ENCODE measurements around the gene ENO2.
A peak's percentile ranks its signal among the peaks of the same experiment; 100 is the strongest.

The ENO2 gene

DNA sequence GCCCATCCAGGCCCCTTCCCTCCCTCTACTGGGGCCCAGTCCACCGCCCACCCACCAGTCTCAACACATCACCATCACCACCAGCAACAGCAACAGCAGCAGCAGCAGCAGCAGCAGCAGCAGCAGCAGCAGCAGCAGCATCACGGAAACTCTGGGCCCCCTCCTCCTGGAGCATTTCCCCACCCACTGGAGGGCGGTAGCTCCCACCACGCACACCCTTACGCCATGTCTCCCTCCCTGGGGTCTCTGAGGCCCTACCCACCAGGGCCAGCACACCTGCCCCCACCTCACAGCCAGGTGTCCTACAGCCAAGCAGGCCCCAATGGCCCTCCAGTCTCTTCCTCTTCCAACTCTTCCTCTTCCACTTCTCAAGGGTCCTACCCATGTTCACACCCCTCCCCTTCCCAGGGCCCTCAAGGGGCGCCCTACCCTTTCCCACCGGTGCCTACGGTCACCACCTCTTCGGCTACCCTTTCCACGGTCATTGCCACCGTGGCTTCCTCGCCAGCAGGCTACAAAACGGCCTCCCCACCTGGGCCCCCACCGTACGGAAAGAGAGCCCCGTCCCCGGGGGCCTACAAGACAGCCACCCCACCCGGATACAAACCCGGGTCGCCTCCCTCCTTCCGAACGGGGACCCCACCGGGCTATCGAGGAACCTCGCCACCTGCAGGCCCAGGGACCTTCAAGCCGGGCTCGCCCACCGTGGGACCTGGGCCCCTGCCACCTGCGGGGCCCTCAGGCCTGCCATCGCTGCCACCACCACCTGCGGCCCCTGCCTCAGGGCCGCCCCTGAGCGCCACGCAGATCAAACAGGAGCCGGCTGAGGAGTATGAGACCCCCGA lies 22.5 kb downstream of the ENO2 start:
- DNase-seq = no peak

DNA sequence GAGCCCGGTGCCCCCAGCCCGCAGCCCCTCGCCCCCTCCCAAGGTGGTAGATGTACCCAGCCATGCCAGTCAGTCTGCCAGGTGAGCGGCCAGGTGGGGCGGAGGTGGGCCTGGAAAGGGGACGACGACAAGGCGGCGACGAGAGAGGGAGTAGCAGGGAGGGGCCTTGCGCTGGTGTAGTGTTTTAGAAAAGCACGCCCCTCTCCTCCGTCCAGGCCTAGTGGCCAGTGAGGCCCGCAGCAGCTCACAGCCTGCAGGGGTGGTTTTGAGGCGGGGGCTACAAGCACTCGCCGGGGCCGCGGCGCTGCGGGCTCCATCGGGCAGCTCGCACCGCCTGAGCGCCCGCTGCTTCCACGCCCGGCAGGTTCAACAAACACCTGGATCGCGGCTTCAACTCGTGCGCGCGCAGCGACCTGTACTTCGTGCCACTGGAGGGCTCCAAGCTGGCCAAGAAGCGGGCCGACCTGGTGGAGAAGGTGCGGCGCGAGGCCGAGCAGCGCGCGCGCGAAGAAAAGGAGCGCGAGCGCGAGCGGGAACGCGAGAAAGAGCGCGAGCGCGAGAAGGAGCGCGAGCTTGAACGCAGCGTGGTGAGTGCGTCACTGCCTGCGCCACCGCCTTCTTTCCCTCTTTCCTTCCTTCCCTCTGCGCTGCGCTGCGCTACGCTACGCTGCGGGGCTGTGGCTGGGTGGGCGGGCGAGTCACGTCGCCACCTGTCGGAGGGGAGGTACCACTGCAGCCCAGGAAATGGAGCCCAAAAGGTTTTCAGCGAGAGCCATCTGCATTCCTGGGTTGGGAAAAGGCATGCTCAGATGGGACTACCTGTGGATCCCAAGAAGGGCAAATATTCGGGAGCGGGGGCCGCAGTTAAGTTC lies 23.3 kb downstream of the ENO2 start:
- DNase-seq = peak; percentile 90

DNA sequence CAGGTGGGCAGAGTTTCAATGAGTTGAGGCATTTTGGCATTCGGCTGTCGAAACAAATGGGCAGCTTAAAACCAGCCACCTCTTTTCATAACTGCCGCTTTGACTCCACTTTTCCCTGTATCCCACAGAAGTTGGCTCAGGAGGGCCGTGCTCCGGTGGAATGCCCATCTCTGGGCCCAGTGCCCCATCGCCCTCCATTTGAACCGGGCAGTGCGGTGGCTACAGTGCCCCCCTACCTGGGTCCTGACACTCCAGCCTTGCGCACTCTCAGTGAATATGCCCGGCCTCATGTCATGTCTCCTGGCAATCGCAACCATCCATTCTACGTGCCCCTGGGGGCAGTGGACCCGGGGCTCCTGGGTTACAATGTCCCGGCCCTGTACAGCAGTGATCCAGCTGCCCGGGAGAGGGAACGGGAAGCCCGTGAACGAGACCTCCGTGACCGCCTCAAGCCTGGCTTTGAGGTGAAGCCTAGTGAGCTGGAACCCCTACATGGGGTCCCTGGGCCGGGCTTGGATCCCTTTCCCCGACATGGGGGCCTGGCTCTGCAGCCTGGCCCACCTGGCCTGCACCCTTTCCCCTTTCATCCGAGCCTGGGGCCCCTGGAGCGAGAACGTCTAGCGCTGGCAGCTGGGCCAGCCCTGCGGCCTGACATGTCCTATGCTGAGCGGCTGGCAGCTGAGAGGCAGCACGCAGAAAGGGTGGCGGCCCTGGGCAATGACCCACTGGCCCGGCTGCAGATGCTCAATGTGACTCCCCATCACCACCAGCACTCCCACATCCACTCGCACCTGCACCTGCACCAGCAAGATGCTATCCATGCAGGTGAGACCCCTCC lies 24.2 kb downstream of the ENO2 start:
- no peak for DNase-seq

DNA sequence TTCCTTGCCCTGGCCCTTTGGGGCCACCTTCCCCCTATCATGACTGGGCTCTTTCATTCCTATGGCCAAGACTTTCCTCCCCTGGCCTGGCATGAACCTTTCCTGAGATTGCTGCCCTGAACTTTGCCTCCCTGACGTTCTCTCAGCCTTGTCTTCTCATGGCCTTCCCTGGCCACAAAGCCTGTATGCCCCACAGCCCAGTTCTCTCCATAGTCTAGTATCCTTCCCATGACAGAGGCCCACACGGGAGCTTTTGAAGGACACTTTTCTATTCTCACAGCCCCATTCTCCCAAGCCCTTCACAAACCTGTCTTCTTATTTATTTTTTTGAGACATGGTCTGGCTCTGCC lies 24.8 kb downstream of the ENO2 start:
- DNase-seq = no peak

DNA sequence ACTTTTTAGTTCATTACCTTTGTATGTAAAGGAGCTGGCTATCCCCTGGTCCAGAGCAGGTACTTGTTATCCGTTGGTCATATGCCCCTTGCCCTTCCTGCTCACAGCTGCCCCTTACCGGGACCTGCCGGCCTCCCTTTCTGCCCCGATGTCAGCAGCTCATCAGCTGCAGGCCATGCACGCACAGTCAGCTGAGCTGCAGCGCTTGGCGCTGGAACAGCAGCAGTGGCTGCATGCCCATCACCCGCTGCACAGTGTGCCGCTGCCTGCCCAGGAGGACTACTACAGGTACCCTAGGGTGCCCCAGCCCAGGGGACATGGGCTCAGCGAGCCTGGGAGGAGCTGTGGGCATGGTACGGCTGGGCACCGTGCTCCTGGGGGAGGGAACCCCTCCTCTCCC lies 26.9 kb downstream of the ENO2 start:
- DNase-seq = no peak

DNA sequence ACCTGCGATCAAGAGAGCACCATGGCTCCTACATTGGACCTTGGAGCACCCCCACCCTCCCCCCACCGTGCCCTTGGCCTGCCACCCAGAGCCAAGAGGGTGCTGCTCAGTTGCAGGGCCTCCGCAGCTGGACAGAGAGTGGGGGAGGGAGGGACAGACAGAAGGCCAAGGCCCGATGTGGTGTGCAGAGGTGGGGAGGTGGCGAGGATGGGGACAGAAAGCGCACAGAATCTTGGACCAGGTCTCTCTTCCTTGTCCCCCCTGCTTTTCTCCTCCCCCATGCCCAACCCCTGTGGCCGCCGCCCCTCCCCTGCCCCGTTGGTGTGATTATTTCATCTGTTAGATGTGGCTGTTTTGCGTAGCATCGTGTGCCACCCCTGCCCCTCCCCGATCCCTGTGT lies 27.4 kb downstream of the ENO2 start:
- no peak for DNase-seq

DNA sequence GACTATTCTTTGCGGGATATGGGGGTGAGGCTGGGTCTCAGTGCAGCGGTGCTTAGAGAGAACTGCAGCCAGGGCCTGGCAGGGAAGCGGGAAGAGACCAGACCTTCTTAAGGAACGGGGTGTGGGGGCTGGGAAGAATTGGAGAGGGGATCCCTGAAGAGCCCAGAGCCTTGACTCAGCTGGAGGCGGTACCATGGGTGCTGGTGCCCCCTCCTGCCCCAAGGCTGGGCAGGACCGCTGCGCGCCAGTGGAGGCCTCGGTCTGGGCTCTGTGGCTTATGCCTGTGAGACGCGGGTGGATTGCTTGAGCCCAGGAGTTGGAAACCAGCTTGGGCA lies 27.9 kb downstream of the ENO2 start:
- DNase-seq = no peak

DNA sequence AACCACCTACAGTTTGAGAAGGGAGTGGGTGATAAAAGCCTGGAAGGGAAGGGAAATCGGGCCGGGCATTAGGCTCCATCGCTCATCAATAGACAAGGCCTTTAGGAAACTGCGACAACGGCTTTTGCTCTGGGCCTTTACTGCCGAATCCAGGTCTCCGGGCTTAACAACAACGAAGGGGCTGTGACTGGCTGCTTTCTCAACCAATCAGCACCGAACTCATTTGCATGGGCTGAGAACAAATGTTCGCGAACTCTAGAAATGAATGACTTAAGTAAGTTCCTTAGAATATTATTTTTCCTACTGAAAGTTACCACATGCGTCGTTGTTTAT lies 29.0 kb downstream of the ENO2 start:
- DNase-seq = peak; percentile 96

DNA sequence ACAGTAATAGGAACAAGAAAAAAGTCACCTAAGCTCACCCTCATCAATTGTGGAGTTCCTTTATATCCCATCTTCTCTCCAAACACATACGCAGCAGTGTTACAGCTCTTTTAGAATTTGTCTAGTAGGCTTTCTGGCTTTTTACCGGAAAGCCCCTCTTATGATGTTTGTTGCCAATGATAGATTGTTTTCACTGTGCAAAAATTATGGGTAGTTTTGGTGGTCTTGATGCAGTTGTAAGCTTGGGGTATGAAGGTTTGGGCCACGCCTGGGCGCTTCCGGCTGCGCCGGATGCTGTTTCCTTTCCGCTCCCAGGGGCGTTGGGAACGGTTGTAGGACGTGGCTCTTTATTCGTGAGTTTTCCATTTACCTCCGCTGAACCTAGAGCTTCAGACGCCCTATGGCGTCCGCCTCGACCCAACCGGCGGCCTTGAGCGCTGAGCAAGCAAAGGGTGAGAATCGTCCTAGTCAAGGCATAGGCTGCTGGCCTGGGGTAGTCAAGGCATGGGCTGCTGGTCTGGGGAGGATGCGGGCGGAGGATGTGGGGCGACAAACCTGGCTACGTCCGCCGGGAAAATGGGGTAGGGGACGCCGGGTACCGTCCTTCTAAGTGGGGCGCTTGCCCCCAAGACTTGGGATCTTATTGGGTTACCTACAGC lies 29.5 kb downstream of the ENO2 start, which contains the start of the genes C12orf57 and RNU7-1:
C12orf57 (plus strand) TSS at position 301 of the 659 bp plus-strand sequence; CDS start at position 401, 100 bp downstream.
RNU7-1 (plus strand) TSS at position 95 of the 659 bp plus-strand sequence.
- DNase-seq = peak; percentile 99

DNA sequence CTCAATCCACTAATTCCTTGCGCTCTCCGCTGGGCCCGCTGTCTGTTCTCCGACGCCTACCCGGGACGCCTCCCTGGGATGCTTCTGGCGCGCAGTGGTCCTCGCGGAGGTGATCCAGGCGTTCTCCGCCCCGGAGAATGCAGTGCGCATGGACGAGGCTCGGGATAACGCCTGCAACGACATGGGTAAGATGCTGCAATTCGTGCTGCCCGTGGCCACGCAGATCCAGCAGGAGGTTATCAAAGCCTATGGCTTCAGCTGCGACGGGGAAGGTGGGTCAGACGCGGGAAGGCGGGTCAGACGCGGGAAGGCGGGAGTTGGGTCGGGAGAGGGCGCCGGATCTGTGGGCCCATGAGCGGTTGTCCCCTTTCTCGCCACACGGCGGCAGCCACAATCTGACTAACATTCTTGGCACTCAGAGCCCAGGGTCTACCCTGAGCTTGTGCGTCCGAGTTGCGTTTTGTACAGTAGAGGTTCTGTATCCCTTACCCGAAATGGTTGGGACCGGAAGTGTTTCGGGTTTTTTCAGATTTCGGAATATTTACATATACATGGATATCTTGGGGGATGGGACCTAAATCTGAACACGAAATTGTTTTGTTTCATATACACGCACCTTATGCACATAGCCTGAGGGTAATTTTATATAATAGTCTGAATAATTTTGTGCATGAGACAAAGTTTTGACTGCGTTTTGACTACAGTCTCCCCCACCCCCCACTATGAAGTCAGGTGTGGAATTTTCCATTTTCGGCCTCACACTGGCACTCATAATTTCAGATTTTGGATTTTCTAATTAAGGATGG lies 30.2 kb downstream of the ENO2 start:
- peak; percentile 99 for DNase-seq

DNA sequence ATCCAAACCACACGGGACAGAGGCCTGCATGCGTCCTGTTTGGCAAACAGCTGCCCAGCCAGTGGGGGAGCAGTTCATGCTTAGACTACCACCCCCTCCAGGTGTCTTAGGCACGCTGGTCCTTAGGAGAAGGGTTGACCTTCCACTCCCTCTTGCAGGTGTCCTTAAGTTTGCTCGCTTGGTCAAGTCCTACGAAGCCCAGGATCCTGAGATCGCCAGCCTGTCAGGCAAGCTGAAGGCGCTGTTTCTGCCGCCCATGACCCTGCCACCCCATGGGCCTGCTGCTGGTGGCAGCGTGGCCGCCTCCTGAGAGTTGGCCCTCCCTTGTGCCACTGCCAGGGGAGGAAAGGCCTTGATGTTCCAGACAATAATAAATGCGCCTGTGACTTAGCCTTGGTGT lies 31.2 kb downstream of the ENO2 start:
- DNase-seq = no peak

DNA sequence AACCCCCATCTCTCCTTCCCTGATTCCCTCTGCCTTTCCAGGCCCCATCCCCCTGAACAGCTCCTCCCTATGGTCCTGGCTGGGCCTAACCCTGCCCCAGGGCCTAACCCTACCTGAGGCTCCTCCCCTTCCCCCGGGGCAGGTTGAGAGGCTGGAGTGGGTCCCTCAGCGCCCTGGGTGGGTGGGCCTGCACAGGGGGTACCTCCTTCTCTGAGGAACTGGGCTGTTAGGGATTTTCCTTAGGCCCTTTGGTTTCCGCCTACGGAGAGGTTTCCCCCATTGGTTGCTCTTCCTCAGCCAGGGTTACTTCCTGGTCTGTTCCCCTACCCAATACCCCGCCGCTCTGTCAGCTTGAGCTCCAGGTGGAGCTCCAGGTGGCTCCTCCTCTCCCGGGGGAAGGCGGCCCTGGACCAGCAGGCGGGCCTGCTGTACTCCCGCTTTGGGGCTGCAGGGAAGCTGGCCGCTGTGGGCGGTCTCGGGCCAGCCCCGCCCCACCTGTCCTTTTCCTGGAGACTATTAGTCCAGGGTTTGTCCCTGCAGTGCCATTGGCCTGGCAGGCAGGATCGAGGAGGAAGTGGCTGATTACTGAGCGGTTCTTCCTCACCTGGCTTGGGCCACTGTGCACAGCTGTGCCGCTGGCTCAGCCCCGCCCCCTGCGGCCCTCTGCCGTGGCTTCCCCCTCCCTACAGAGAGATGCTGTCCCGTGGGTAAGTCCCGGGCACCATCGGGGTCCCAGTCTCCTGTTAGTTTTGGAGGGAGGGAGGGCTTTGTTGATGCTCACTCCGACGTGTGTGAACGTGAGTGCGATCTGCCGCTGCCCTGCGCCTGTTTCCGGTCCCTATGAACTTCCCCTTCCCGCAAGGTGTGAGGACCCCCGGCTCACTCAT lies 31.9 kb downstream of the ENO2 start:
- no peak for DNase-seq

DNA sequence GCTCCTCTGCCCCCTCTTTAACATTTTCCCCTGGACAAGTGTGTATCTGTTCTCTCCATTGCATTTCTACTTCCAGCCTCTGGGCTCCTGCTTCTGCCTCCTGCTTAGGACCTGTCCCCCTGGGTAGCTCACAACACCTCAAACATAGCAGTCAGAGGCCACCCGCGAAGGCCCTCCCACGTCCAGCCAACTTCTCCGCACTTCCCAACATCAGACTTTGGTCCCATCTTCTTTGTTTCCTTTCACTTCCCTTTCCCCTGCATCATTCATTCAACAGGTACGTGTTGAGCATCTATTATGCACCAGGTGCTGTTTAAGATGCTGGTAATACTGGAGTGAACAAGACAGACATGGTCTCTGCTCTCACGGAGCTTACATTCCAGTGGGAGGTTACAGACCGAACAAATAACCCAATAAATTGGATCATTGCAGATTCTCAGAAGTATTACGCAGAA lies 32.6 kb downstream of the ENO2 start:
- no peak for DNase-seq

DNA sequence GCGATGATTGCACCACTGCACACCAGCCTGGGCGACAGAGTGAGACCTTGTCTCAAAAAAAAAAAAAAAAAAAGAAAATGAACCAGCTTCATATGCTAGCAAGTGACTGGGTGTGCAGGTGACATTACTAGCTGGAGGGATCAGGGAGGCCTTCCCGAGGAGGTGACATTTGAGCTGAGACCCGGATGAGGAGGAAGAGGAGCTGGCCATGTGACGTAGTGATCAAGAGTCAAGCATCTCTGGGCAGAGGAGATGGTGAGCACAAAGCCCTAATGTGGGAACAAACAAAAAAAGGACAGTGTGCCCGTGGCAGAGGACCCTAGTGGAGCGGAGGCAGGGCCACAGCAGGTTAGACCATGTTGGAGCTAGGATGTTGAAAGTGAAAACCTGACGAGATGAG lies 33.2 kb downstream of the ENO2 start:
- DNase-seq = no peak

DNA sequence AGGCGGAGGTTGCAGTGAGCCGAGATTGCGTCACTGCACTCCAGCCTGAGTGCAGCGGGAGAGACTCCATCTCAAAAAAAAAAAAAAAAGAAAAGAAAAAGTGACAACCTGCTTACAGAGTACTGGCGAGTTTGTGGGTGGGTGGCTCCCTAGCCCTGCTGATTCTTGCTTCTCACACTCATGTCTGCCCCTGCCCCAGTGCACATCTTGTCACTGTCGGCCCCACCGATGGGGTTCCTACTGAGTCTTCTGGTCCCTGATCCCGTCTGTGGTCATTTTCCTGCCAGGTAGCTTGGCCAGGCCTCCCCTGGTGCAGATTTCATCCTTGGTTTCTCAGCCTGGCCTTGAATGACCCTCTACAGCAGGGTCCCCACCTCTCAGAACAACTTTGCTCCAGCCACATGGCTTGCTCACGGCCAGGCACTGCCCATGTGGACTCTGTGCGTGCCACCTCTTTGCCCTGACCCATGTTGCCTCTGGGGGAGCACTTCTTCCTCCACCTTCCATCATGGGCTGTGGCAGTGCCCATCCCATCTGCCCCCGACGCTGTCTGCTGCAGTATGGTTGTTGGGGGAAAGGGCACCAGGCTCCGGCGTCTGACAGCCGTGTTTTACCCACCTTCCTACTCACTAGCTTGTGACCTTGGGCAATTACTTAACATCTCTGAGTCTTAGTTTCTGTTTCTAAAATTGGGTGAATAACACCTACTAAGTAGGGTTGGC lies 34.7 kb downstream of the ENO2 start:
- no peak for DNase-seq

DNA sequence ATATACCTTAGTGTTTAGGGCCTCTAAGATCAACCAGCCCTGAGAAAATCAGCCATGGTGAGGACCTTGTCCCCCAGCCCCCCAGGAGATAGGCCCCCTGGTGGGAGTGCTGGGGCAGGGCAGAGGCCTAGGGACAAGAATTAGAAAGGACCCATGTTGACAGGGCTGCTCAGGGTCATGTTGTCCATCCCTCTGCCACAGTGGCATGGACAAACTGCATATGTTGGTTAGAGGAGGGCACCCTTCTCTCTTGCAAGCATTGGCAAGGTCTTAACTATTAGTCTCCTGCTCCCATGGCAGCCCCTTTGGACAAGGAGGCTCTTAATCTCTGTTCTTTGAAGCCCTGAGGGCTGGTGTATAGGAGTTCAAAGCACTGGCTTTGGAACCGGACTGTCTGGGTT lies 36.0 kb downstream of the ENO2 start:
- DNase-seq = no peak

DNA sequence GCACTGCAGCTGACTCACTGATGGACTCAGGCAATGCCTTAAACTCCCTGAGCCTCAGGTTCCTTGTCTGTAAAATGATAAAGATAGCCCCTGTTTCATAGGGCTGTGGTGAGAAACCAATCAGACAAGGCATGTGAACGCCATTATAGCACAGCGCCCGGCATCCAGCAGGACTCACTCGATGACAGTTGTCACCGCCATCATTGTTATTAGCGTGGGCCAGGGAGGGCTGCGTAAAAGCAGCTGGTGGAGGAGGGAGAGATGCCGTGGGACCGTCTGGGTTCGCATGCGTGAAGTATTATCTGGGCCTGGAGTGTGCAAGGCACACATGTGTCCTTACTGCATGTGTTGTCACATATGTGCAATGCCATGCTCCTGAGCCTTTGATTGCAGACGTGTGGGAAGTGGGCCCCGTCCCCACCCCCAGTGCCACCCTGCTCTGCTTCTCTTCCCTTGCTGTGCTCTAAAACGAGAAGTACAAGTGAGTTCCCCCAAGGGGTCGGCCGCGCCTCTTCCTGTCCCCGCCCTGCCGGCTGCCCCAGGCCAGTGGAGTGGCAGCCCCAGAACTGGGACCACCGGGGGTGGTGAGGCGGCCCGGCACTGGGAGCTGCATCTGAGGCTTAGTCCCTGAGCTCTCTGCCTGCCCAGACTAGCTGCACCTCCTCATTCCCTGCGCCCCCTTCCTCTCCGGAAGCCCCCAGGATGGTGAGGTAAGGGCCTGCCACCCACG lies 36.6 kb downstream of the ENO2 start, which contains the start of gene PTPN6:
PTPN6 (plus strand) TSS at position 546 of the 730 bp plus-strand sequence; CDS start at position 703, 157 bp downstream.
- no peak for DNase-seq

DNA sequence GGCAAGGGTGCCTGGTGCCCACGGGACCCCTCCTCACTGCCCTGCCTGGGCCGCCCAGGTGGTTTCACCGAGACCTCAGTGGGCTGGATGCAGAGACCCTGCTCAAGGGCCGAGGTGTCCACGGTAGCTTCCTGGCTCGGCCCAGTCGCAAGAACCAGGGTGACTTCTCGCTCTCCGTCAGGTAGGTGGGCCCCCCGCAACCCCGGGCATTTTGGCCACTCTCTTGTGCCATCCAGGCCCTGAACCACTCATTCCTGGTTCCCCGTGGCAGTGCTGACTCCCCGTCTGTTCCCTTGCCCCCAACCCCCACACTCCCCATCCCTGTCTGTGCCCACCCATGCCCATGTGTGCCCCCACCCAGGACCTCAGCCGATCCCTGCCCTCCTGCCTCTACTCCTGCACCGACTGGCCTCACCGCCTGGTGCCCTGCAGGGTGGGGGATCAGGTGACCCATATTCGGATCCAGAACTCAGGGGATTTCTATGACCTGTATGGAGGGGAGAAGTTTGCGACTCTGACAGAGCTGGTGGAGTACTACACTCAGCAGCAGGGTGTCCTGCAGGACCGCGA lies 37.3 kb downstream of the ENO2 start:
- DNase-seq = no peak

All from NCI-H446 treated with DMSO at 0.1 percent for 48 hours (cell line).